WERI-Rb-1 (cell line): ENCODE results near the gene RASA1.

Experiments
- DNase-seq: peaks from one replicate; pipeline ENCODE4 v3.0.0-alpha.2; 2020
- H3K27ac ChIP-seq: fragments of 250-450 bp; sonication (Bioruptor Pico); 2 replicates; pipeline ENCODE4 v1.5.1; 2020; ENCODE audit warnings: mild to moderate bottlenecking, moderate library complexity
- H3K27me3 ChIP-seq: fragments of 250-450 bp; sonication (Bioruptor Pico); 2 replicates; pipeline ENCODE4 v1.5.1; 2021; ENCODE audit warnings: mild to moderate bottlenecking, low read depth, moderate library complexity; ENCODE audit not compliant: insufficient read depth, severe bottlenecking
- H3K36me3 ChIP-seq: fragments of 250-450 bp; sonication (Bioruptor Pico); 2 replicates; pipeline ENCODE4 v1.5.1; 2020; ENCODE audit warnings: mild to moderate bottlenecking, moderate library complexity
- H3K4me3 ChIP-seq: 2 replicates; pipeline ENCODE4 v1.5.1; 2011; ENCODE audit warnings: low read depth, mild to moderate bottlenecking, control low read depth, low read length
- H3K9me3 ChIP-seq: fragments of 250-450 bp; sonication (Bioruptor Pico); 2 replicates; pipeline ENCODE4 v1.5.1; 2021; ENCODE audit warnings: mild to moderate bottlenecking, moderate library complexity; ENCODE audit not compliant: severe bottlenecking
- TF ChIP-seq, protein P1 (sequence below): IDR thresholded peaks from 2 replicates; pipeline ENCODE4 v1.5.1; 2011; ENCODE audit warnings: low read depth, mild to moderate bottlenecking, control low read depth, inconsistent platforms, low read length

The RASA1 gene

DNA sequence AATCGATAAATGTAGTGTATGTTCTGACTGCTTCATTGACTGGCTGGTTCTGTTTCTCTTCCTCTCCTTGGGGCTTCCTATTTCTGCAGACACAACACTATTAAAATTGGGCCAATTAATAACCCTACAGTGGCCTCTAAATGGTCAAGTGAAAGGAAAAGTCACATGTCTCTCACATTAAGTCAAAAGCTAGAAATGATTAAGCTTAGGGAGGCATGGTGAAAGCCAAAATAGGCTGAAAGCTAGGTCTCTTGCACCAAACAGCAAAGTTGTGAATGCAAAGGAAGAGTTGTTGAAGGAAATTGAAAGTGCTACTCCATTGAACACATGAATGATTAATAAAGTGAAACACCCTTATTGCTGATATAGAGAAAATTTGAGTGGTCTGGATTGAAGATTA is 86.8 kb downstream of the RASA1 start:
- H3K9me3 ChIP-seq, result no peaks in the 10 kb centered on the region

GRCh38 chr5:87359106-87359505 is 91.4 kb downstream of the RASA1 start:
- TF ChIP-seq, protein P1, sequence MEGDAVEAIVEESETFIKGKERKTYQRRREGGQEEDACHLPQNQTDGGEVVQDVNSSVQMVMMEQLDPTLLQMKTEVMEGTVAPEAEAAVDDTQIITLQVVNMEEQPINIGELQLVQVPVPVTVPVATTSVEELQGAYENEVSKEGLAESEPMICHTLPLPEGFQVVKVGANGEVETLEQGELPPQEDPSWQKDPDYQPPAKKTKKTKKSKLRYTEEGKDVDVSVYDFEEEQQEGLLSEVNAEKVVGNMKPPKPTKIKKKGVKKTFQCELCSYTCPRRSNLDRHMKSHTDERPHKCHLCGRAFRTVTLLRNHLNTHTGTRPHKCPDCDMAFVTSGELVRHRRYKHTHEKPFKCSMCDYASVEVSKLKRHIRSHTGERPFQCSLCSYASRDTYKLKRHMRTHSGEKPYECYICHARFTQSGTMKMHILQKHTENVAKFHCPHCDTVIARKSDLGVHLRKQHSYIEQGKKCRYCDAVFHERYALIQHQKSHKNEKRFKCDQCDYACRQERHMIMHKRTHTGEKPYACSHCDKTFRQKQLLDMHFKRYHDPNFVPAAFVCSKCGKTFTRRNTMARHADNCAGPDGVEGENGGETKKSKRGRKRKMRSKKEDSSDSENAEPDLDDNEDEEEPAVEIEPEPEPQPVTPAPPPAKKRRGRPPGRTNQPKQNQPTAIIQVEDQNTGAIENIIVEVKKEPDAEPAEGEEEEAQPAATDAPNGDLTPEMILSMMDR, result no peak
- Histone ChIP-seq H3K4me3 (no peak overlapping the region), H3K27me3 (no peaks in the 10 kb centered on the region), H3K9me3 (no peaks in the 10 kb centered on the region), H3K36me3 (peaks cover 4% of the 10 kb centered on the region), H3K27ac (no peak overlapping the region)
- no peak for DNase-seq

More for the DNA sequence above, 86.8 kb downstream of the RASA1 start:
- Histone ChIP-seq H3K4me3 (no peak overlapping the region), H3K27ac (no peak overlapping the region), H3K27me3 (no peaks in the 10 kb centered on the region), H3K36me3 (peaks cover 6% of the 10 kb centered on the region)
- no peak for DNase-seq
- TF ChIP-seq, protein P1, result no peak

DNA sequence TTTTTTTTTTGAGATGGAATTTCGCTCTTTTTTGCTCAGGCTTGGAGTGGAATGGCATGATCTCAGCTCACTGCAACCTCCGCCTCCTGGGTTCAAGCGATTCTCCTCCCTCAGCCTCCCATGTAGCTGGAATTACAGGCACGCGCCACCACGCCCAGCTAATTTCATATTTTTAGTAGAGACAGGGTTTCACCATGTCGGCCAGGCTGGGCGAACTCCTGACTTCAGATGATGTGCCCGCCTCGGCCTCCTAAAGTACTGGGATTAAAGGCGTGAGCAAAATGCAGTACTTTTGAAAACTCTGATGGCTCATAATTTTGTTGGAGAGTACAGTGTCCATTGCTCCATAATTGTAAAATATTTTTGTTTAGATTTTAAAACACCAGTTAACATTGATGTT is 92.4 kb downstream of the RASA1 start:
- TF ChIP-seq, protein P1, result no peak
- Histone ChIP-seq H3K36me3 (peaks cover 12% of the 10 kb centered on the region), H3K9me3 (no peaks in the 10 kb centered on the region), H3K4me3 (no peak overlapping the region), H3K27me3 (no peaks in the 10 kb centered on the region), H3K27ac (no peak overlapping the region)
- no peak for DNase-seq

DNA sequence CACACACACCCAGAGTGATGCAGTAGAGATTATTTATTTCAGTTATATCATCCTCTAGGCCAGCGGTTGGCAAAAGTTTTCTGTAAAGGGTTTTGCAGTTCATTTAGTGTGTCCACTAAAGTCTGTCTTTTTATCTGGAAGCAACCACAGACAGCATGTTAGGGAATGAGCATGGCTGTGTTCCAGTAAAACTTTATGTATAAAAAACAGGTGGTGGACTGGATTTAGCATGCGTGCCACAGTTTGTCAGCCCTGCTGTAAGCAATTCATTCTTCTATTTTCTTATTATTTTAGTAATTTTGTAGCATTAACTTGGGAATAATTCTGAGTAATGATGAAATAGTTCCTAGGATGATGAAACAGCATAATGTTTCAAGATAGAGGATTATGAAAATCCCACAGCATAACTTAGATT is 93.4 kb downstream of the RASA1 start:
- Histone ChIP-seq H3K9me3 (no peaks in the 10 kb centered on the region), H3K27ac (no peak overlapping the region), H3K4me3 (no peak overlapping the region), H3K27me3 (no peaks in the 10 kb centered on the region), H3K36me3 (peaks cover 12% of the 10 kb centered on the region)
- DNase-seq, result no peak
- TF ChIP-seq, protein P1, result no peak

GRCh38 chr5:87361536-87362213 is 94.0 kb downstream of the RASA1 start:
- no peak overlapping the region for H3K4me3 ChIP-seq
- H3K27me3 ChIP-seq, result no peaks in the 10 kb centered on the region
- no peak for DNase-seq
- TF ChIP-seq, protein P1, result no peak
- peaks cover 12% of the 10 kb centered on the region for H3K36me3 ChIP-seq
- no peaks in the 10 kb centered on the region for H3K9me3 ChIP-seq
- H3K27ac ChIP-seq, result no peak overlapping the region

DNA sequence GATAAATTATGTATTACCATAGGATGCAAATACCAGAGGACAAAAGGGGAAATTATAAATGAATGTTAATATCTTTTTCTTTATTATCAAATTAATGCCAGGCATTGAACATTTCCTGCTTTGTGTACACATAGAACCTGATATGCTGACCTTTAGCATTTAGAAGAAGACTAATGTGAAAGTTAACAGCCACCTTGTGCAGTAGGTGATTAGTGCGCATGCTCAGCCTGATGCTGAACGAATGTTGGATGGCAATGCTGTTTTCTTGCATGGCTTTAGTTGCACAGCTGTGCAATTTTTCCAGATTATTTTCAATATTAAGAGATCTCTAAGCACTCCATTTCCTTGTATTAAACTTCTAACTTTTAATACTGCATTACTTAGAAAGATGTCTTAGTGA is 99.6 kb downstream of the RASA1 start:
- TF ChIP-seq, protein P1, result no peak
- Histone ChIP-seq H3K27me3 (no peaks in the 10 kb centered on the region), H3K36me3 (peaks cover 11% of the 10 kb centered on the region), H3K27ac (no peak overlapping the region), H3K9me3 (no peaks in the 10 kb centered on the region), H3K4me3 (no peak overlapping the region)
- no peak for DNase-seq
